Spleen (tissue), 7 donors: ENCODE results near the gene STRADB.

ENCODE experiments used
- CTCF ChIP-seq, 11 experiments: fragments of 200-600 bp in 7 of 11; fragments of 450-650 bp in 4 of 11; sonication (generic) in 4 of 11; IDR thresholded peaks in 8 of 11; conservative IDR thresholded peaks in 3 of 11; 1 replicate in 7 of 11; 2 replicates in 4 of 11; pipeline versions ENCODE4 v1.4.0 to v1.8.0; 2016 to 2021; ENCODE audit warnings: antibody characterized with exemption in 11 of 11, inconsistent platforms in 4 of 11, mild to moderate bottlenecking in 1 of 11
- POLR2AphosphoS5 ChIP-seq, 3 donors: sonication (generic); formaldehyde crosslinking; IDR thresholded peaks; one replicate each; pipeline ENCODE4 v1.5.1; 2017; ENCODE audit warnings: antibody characterized with exemption in 3 of 3
- donor health status: DM: no; HTN: no; CAD: no; lungs with moderate emphysema.
- donor health status: DM: no; HTN: no; CAD: no.
- donor health status: DM: no; HTN: no; CAD: no.

- no peak for TF ChIP-seq CTCF (IDR thresholded peaks at IDR 0.05 in 8 of 11, conservative IDR thresholded peaks at IDR 0.05 in 3 of 11)
- no peak for TF ChIP-seq POLR2AphosphoS5 (IDR thresholded peaks at IDR 0.05)
These were observed 31.8 kb downstream of the STRADB start for GRCh38 chr2:201483342-201483741.
